Bone marrow (tissue), 2 donors: ENCODE data around the gene MEGF11.
"Not testable (repeated sequence)": the region's sequence is repeated elsewhere in the genome, so short reads cannot be mapped to it uniquely, and the experiment has no call there.

Experiments
- DNase-seq, 2 donors: peaks; one replicate each; lab custom pipeline; 2025; lab: John Stamatoyannopoulos, UW

MEGF11 gene

GRCh38 chr15:65885668-65886218, 367.8 kb downstream of the MEGF11 start:
- no peak for DNase-seq

DNA sequence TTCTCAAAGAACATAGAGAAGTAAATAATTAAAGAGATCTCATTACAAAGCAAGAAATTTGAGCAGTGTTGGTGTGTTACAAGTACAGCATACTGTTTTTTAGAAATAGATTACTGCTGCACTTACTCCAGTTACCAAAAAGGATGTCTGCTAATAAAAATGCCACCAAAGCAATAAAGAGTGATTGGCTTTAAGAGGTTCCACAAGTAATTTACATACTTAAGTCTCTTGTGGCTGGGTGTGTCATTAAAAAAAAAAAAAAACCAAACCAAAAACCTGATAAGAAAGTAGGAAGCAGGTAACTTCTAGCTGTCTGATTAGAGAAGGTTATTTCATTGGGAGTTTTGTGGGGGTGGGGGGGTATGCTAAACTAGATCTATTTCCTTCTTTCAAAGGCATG, 369.0 kb downstream of the MEGF11 start:
- DNase-seq, result no peak

GRCh38 chr15:65883571-65883970, 370.0 kb downstream of the MEGF11 start:
- DNase-seq, result no peak

DNA sequence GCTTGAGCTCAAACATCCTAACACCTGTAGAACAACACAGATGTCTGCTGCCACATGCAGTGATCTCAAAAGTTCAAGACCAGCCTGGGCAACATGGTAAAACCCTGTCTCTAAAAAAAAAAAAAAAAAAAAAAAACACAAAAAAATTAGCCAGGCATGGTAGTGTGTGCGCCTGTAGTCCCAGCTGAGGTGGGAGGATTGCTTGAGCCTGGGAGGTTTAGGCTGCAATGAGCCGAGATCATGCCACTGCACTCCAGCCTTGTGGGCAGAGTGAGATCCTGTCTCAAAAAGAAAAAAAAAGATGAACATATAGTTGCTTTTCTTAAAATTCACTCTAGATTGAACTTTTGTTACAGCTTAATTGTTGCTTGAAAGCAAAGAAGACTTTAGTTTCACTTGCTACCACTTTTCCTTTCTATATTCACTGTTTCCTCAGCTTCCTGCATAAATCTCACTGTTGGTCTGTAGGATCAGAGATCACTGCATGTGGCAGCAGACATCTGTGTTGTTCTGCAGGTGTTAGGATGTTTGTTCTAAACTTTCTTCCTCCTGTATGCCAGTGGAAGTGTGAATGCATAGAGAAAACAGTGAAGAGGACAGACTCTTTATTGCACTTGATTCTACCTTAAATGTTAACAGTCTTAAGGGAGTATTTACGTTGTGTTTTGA, 371.6 kb downstream of the MEGF11 start:
- DNase-seq, result peak in 1 of 2 donors; percentile 70

GRCh38 chr15:65877749-65878148, 375.8 kb downstream of the MEGF11 start:
- no peak for DNase-seq

DNA sequence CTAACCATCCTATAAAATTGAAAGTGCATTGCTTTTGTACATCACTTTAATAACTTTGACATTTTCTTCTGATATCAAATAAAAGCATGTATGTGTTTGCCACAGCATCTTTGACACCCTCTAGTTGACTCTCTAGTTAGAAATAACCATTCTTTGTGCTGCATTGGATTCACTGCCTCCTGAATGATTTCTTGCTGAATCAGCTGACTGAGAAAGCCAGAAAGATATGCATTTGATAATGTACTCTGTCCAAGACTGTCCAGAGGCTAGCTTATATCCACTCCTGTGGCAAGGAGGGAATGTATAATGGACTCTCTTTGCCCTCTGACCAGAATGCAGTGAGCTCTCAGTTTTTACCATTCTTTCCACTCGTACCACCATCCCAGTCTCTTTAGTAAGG, 378.1 kb downstream of the MEGF11 start:
- no peak for DNase-seq

DNA sequence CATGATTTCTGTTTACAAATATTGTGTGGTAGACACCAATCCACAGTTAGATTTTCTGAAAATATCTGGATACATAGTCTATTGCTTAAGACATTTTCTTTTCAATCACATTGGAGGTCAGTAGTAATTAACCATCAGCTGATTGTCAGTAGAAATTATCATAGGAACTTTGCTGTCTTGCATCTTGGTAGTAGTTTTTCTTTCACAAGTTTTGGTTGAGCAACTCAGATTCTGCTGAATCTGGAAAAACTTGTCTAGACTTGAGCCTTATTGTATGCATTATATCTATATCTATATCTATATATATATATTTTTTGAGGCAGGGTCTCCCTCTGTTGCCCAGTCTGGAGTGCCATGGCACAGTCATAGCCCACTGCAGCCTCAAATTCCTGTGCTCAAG, 380.3 kb downstream of the MEGF11 start:
- DNase-seq, result no peak

GRCh38 chr15:65872596-65872995, 381.0 kb downstream of the MEGF11 start:
- DNase-seq, result not testable (repeated sequence)

DNA sequence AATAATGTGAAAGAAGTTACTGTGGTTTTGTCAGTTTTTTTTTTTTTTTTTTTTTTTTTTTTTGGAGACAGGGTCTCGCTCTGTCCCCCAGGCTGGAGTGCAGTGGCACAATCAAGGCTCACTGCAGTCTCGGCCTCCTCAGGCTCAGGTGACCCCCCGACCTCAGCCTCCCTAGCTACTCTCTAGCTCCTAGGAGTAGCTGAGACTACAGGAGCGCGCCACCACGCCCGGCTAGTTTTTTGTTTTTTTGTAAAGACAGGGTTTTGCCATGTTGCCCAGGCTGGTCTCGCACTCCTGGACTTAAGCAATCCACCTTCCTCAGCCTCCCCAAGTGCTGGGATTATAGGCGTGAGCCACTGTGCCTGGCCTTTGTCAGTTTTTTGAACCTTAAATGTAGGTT, 381.7 kb downstream of the MEGF11 start:
- not testable (repeated sequence) for DNase-seq

- DNase-seq, result no peak
Observed at GRCh38 chr15:65870889-65871533, 382.5 kb downstream of the MEGF11 start.

DNA sequence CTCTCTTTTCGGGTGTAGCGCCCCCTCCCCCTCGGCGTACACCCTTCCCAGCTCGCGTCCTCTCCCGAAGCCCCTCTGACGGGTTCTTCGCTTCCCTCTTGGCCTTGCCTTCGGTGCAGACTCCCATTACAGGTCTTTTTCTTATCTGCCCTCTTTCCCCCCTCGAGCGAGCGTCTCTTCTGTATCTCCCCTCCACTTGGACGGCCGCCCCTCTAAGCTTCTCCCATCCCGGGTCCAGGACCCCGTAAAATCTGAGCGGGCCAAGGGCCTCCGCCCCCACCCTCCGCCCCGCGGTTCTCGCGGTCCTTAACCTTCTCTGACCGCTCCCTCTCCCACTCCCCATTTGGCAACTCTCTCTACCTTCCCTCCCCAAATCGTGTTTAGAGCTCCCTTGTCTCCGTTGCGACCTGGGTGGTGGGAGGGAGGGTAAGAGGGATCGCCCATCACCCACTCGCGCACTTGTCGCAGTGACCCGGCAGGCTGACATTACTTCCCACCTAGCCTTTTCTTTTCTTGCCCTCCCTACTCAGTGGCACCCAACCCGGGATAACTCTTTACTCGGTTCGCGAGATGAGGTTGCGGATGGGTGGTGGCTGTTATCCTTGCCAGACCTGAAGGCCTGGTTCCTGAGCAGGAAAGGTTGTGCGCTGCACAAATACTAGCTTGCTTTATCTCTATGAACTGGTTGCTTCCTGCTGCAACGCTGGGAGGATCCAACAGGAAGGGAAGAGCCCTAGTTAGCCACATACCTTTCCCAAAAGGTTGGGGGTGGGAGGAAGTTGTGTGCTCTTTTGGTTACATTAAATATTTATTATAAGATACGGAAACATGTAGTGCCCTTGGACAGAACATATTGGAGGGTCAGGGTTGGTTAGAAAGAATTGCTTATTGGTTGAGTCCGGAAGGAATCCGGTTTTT, 383.3 kb downstream of the MEGF11 start:
- no peak for DNase-seq

DNA sequence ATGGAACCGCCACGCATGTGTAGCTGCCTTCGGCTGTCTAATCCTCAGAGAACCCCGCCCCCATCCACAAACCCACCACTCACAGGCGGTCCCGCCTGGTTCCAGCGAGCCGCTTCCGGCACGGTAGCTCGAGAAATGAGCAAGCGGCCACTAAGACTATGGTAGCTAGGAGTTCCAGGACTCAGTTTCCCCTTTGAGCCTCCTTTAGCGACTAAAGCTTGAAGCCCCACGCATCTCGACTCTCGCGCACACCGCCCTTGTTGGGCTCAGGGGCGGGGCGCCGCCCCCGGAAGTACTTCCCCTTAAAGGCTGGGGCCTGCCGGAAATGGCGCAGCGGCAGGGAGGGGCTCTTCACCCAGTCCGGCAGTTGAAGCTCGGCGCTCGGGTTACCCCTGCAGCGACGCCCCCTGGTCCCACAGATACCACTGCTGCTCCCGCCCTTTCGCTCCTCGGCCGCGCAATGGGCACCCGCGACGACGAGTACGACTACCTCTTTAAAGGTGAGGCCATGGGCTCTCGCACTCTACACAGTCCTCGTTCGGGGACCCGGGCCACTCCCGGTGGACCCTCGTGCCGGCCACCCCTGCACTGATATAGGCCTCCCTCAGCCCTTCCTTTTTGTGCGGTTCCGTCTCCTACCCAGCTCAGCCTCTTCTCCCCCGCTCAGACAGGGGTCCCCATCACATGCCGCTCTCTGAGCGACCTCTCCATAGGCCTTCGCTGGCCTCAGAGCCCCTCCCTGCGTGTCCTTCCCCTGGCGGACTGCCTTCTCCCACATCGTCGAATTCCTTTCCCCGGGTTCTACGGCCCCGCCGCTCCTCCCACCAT, 384.2 kb downstream of the MEGF11 start, which contains the start of gene RAB11A:
RAB11A (plus strand) TSS at position 366 of the 828 bp plus-strand sequence; CDS start at position 461, 95 bp downstream.
- DNase-seq, result peak; percentile 95

GRCh38 chr15:65868546-65869125, 384.9 kb downstream of the MEGF11 start:
- DNase-seq, result no peak

DNA sequence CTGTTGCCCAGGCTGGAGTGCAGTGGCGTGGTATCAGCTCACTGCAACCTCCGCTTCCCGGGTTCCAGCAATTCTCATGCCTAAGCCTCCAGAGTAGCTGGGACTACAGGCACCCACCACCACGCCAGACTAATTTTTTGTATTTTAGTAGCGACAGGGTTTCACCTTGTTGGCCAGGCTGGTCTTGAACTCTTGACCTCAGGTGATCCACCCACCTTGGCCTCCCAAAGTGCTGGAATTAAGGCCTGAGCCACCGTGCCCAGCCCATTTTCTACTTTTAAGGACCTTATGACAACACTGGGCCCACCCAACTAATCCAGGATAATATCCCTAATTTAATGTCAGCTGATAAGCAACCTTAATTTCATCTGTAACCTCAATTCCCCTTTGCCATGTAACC, 385.6 kb downstream of the MEGF11 start:
- DNase-seq, result not testable (repeated sequence)

DNA sequence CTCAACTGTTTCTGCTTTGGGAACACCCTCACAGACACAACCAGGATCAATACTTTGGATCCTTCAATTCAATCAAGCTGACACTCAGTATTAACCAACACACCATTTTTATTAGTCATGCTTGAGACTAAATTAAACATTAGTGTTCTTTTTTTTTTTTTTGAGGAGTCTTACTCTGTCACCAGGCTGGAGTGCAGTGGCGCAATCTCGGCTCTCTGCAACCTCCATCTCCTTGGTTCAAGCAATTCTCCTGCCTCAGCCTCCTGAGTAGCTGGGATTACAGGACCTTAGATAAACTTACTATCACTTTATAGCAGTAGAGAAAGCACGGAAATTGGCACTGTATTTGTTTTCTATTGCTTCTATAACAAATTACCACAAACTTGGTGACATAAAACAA, 386.3 kb downstream of the MEGF11 start:
- no peak for DNase-seq

DNA sequence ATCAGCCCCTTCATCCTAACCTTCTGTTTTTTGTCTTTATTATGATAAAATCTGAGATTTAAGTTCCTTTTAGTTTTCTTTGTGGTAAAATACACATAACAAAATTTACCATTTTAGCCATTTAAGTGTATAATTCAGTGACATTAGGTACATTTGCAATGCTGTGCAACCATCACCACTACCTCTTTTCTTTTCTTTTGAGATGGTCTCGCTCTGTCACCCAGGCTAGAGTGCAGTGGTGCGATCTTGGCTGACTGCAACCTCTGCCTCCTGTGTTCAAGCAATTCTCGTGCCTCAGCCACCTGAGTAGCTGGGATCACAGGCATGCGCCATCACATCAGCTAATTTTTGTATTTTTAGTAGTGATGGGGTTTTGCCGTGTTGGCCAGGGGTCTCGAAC, 390.4 kb downstream of the MEGF11 start:
- no peak for DNase-seq

GRCh38 chr15:65862682-65863081, 390.9 kb downstream of the MEGF11 start:
- DNase-seq, result peak in 1 of 2 donors; percentile 39

DNA sequence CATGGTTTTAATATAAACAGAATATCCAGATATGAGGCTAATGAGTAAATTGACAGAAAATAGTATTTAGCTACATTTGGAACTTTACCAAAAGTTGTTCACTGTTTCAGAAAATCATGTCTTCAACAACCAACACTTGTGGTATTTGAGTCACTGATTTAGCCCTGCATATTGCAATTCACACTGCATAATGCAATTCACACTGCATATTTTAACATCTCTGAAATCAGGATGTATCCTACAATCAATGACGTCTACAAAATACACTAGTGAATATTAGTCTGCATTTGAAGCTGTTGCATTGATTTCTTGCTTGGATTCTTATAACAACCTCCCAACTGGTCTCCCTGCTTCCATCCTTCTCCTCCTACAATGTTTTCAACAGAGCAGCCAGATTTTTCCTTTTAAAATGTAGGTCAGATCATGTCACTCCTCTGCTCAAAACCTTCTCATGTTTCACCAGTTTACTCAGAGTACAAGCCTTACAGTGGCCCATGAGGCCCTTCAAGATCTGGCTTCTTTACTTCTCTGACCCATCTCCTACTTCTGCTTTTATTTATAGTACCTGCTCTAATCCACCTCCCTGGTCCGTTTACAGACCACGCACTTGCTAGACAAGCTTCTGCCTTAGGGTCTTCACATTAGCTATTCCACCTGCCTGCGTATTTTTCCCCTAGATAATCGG, 395.7 kb downstream of the MEGF11 start:
- no peak for DNase-seq

- DNase-seq, result peak in 1 of 2 donors; percentile 33
Observed at GRCh38 chr15:65856821-65857455, 396.6 kb downstream of the MEGF11 start.

DNA sequence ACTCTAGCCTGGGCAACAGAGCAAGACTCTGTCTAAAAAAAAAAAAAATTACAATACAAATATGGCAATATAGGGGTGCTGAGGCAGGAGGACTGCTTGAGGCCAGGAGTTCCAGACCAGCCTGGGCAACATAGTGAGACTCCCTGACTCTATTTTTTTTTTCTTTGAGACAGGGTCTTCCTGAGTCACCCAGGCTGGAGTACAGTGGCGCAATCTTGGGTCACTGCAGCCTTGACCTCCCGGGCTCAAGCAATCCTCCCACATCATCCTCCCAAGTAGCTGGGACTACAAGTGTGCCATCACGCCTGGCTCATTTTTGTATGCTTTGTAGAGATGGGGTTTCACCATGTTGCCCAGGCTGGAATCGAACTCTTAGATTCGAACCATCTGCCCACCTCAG, 401.6 kb downstream of the MEGF11 start:
- DNase-seq, result no peak
